Smooth muscle cell (in vitro differentiated cells): ENCODE results near the gene SLC6A9. TPM values are rescaled to one million over a fixed set of nuclear protein-coding genes. Genes with fewer than 3 reads are reported as not detected.

Source experiments
- DNase-seq: peaks from one replicate; lab custom pipeline; 2025; ENCODE audit not compliant: unreplicated experiment; lab: John Stamatoyannopoulos, UW
- H2AFZ ChIP-seq: fragments of 200-600 bp; sonication (generic); 2 replicates; pipeline ENCODE4 v1.6.0; 2016; ENCODE audit warnings: antibody characterized with exemption, low read depth, mild to moderate bottlenecking
- H3F3A ChIP-seq: fragments of 200-600 bp; sonication (generic); 2 replicates; pipeline ENCODE4 v1.6.0; 2017; ENCODE audit warnings: antibody characterized with exemption, low read depth
- H3K27ac ChIP-seq: fragments of 200-600 bp; sonication (generic); 2 replicates; pipeline ENCODE4 v1.5.1; 2016; ENCODE audit warnings: low read depth, mild to moderate bottlenecking
- H3K27me3 ChIP-seq: fragments of 200-600 bp; sonication (generic); 2 replicates; pipeline ENCODE4 v1.6.1; 2016; ENCODE audit warnings: low read depth, mild to moderate bottlenecking
- H3K36me3 ChIP-seq: fragments of 200-600 bp; sonication (generic); 2 replicates; pipeline ENCODE4 v1.5.1; 2016; ENCODE audit warnings: low read depth
- H3K4me1 ChIP-seq: fragments of 200-600 bp; sonication (generic); 2 replicates; pipeline ENCODE4 v1.5.1; 2016; ENCODE audit warnings: low read depth
- H3K4me2 ChIP-seq: fragments of 200-600 bp; sonication (generic); 2 replicates; pipeline ENCODE4 v1.6.0; 2016; ENCODE audit warnings: mild to moderate bottlenecking
- H3K4me3 ChIP-seq: fragments of 200-600 bp; sonication (generic); 2 replicates; pipeline ENCODE4 v1.5.1; 2016; ENCODE audit warnings: mild to moderate bottlenecking
- H3K79me2 ChIP-seq: fragments of 200-600 bp; sonication (generic); 2 replicates; pipeline ENCODE4 v1.6.0; 2016; ENCODE audit warnings: low read depth, mild to moderate bottlenecking
- H3K9ac ChIP-seq: fragments of 200-600 bp; sonication (generic); 2 replicates; pipeline ENCODE4 v1.6.0; 2016; ENCODE audit warnings: low read depth
- H3K9me3 ChIP-seq: fragments of 200-600 bp; sonication (generic); replicated peaks from 2 replicates; pipeline ENCODE4 v1.5.1; 2016; ENCODE audit warnings: low read depth
- H4K20me1 ChIP-seq: fragments of 200-600 bp; sonication (generic); 2 replicates; pipeline ENCODE4 v1.6.0; 2016; ENCODE audit warnings: low read depth
- WGBS: methylation state at CpG from one replicate; pipeline ENCODE4 v1.1.7; 2016; ENCODE audit warnings: low lambda C conversion rate; 5-methylcytosine and 5-hydroxymethylcytosine counted together
- polyA plus RNA-seq: library from polyadenylated mRNA; unstranded; fragments of >200 nt; fragmentation: Nextera tagmentation; extraction: Ambion mirVana; gene quantifications from 2 replicates; pipeline ENCODE4 v1.2.1, GENCODE V29; 2016
- total RNA-seq: library from RNA; depleted of rRNA; stranded (reverse); fragments of >200 nt; gene quantifications from 2 replicates; pipeline ENCODE4 v1.2.3, GENCODE V29; 2014
- TF ChIP-seq, protein P1 (sequence below): fragments of 200-600 bp; sonication (generic); IDR thresholded peaks from 2 replicates; pipeline ENCODE4 v1.5.1; 2017; ENCODE audit warnings: borderline replicate concordance, mild to moderate bottlenecking, antibody characterized with exemption; ENCODE audit not compliant: insufficient read depth, poor library complexity, severe bottlenecking

The SLC6A9 gene
- total and polyA plus RNA-seq, 2 experiments from 2014 or later = 10.2 to 25.8 TPM

DNA sequence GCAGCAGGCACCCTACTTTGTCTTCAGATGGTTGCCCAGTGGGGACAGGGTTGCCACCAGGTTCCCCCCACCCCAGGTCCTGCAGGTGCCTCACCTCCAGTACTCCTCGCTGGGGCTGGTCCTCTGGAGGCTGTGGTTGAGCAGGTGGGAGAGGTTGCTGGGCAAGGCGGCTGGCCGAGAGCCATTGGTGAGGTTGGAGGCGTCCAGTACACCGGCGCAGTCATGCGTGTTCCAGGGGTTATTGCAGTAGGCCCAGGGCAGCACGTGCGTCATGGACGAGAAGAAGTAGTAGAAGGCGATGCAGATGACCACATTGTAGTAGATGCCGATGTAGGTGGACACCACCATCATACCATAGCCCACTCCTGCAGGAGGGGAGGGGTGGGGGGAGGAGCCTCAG is 23.0 kb downstream of the SLC6A9 start:
- H3K4me3 ChIP-seq = no peak overlapping the region
- 99% methylated on average over 12 of the region's 12 CpGs for WGBS
- no peak overlapping the region for H2AFZ ChIP-seq
- H3K9ac ChIP-seq = no peak overlapping the region
- TF ChIP-seq, protein P1, sequence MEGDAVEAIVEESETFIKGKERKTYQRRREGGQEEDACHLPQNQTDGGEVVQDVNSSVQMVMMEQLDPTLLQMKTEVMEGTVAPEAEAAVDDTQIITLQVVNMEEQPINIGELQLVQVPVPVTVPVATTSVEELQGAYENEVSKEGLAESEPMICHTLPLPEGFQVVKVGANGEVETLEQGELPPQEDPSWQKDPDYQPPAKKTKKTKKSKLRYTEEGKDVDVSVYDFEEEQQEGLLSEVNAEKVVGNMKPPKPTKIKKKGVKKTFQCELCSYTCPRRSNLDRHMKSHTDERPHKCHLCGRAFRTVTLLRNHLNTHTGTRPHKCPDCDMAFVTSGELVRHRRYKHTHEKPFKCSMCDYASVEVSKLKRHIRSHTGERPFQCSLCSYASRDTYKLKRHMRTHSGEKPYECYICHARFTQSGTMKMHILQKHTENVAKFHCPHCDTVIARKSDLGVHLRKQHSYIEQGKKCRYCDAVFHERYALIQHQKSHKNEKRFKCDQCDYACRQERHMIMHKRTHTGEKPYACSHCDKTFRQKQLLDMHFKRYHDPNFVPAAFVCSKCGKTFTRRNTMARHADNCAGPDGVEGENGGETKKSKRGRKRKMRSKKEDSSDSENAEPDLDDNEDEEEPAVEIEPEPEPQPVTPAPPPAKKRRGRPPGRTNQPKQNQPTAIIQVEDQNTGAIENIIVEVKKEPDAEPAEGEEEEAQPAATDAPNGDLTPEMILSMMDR = no peak
- no peaks in the 10 kb centered on the region for H3K9me3 ChIP-seq
- no peak overlapping the region for H3K4me2 ChIP-seq
- no peak for DNase-seq
- no peaks in the 10 kb centered on the region for H3F3A ChIP-seq
- H3K4me1 ChIP-seq = peaks cover under 1% of the 10 kb centered on the region
- no peaks in the 10 kb centered on the region for H3K79me2 ChIP-seq
- no peaks in the 10 kb centered on the region for H3K36me3 ChIP-seq
- no peak overlapping the region for H3K27ac ChIP-seq
- H3K27me3 ChIP-seq = no peaks in the 10 kb centered on the region
- H4K20me1 ChIP-seq = no peaks in the 10 kb centered on the region

DNA sequence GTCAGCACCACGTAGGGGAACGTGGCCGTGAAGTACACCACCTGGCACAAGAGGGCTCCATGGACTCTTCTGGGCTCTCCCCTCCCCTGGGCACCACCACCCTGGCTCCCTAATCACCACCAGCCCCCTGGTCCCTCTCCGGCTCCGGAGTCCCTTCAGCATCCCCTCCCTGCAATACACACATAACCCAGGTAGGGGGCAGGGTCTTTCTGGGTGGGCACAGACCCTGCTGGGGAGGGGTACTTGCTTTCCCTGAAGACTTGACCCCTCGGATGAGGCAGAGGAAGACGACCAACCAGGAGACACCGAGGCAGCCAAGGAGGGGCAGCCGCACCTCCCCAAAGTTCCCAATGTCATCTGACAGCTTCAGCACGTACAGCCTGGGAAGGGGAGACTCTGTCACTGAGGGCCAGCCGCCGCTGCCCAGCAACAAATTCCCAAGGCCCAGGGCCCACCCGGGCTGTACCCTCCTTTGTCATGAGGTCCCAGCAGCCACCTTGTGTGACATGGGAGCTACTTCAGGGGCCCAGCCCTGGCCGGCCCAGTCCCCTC is 28.6 kb downstream of the SLC6A9 start:
- TF ChIP-seq, protein P1 = peak; percentile 12
- H3K9ac ChIP-seq = no peak overlapping the region
- H3K79me2 ChIP-seq = no peaks in the 10 kb centered on the region
- no peak overlapping the region for H3K4me2 ChIP-seq
- no peaks in the 10 kb centered on the region for H3K36me3 ChIP-seq
- H3F3A ChIP-seq = no peaks in the 10 kb centered on the region
- H3K4me1 ChIP-seq = no peaks in the 10 kb centered on the region
- H3K27me3 ChIP-seq = no peaks in the 10 kb centered on the region
- H4K20me1 ChIP-seq = no peaks in the 10 kb centered on the region
- no peaks in the 10 kb centered on the region for H3K9me3 ChIP-seq
- no peak overlapping the region for H2AFZ ChIP-seq
- no peak for DNase-seq
- H3K4me3 ChIP-seq = no peak overlapping the region
- no peak overlapping the region for H3K27ac ChIP-seq
- 95% methylated on average over 14 of the region's 14 CpGs for WGBS

DNA sequence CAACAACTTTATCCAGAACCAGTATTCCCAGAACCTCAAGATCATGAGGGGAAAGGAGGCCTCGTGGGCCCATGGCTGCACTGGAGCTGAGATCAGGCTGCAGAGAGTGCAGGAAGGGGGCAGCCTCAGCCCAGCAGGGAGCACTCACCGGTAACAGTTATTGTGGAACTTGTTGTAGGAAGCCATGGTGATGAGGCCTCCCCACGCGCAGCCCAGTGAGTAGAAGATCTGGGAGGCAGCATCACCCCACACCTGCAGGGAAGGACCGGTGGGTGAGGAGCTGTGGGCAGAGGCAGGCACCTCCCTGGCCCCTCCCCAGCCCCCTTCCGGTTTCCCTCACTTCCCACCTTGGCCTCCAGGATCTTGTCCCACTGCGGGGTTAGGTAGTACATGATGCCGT is 29.1 kb downstream of the SLC6A9 start:
- H3K4me1 ChIP-seq = no peaks in the 10 kb centered on the region
- no peak overlapping the region for H3K9ac ChIP-seq
- no peak overlapping the region for H3K4me2 ChIP-seq
- 87% methylated on average over 8 of the region's 8 CpGs for WGBS
- no peaks in the 10 kb centered on the region for H3K79me2 ChIP-seq
- H3K27ac ChIP-seq = no peak overlapping the region
- TF ChIP-seq, protein P1 = no peak
- H3K4me3 ChIP-seq = no peak overlapping the region
- no peaks in the 10 kb centered on the region for H3F3A ChIP-seq
- no peaks in the 10 kb centered on the region for H3K9me3 ChIP-seq
- no peak overlapping the region for H2AFZ ChIP-seq
- no peaks in the 10 kb centered on the region for H3K36me3 ChIP-seq
- no peaks in the 10 kb centered on the region for H4K20me1 ChIP-seq
- H3K27me3 ChIP-seq = no peaks in the 10 kb centered on the region
- no peak for DNase-seq

- no peak overlapping the region for H3K4me3 ChIP-seq
- H3K9me3 ChIP-seq = no peaks in the 10 kb centered on the region
- H3K27me3 ChIP-seq = no peaks in the 10 kb centered on the region
- no peaks in the 10 kb centered on the region for H4K20me1 ChIP-seq
- no peak overlapping the region for H2AFZ ChIP-seq
- H3F3A ChIP-seq = no peaks in the 10 kb centered on the region
- no peak overlapping the region for H3K27ac ChIP-seq
- TF ChIP-seq, protein P1 = no peak
- no peak for DNase-seq
- peaks cover 5% of the 10 kb centered on the region for H3K4me1 ChIP-seq
- H3K4me2 ChIP-seq = no peak overlapping the region
- H3K79me2 ChIP-seq = no peaks in the 10 kb centered on the region
- no peak overlapping the region for H3K9ac ChIP-seq
- WGBS = 94% methylated on average over 8 of the region's 8 CpGs
- no peaks in the 10 kb centered on the region for H3K36me3 ChIP-seq
Measured at GRCh38 chr1:44000122-44000665, 31.1 kb downstream of the SLC6A9 start.
